HG02885 (cell line): ENCODE results near the gene PDE8A.
A peak's percentile ranks its signal among the peaks of the same experiment; 100 is the strongest.

Experiments used
- ATAC-seq: cut with Tn5 transposase; IDR thresholded peaks from one replicate; pipeline ENCODE4 v1.9.1; 2021; ENCODE audit warnings: mild to moderate bottlenecking; ENCODE audit not compliant: unreplicated experiment, poor library complexity

PDE8A gene

DNA sequence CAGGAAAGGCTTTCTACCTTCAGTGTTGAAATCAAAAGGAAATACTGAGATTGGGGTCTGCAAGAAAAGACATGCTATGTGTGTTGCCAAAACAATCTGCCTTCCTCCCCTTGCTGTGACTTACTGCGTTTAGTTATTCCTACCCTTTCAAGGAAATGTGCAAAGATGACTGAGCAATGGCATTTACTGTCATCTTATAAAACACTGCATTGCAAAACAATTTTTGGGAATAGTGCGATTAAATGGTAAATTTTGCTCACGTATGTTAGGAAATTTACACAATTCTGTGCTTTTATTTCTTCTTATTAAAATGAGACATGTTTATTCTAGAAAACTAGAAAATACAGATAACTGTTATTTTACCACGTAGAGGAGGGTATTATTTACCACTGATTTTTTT lies 45.8 kb downstream of the PDE8A start:
- no peak for ATAC-seq

- no peak for ATAC-seq
Observed at GRCh38 chr15:85028416-85028815, 46.8 kb downstream of the PDE8A start.

GRCh38 chr15:85029221-85029620 lies 47.6 kb downstream of the PDE8A start:
- ATAC-seq, result no peak

- no peak for ATAC-seq
Observed at GRCh38 chr15:85030301-85030929, 48.8 kb downstream of the PDE8A start.

DNA sequence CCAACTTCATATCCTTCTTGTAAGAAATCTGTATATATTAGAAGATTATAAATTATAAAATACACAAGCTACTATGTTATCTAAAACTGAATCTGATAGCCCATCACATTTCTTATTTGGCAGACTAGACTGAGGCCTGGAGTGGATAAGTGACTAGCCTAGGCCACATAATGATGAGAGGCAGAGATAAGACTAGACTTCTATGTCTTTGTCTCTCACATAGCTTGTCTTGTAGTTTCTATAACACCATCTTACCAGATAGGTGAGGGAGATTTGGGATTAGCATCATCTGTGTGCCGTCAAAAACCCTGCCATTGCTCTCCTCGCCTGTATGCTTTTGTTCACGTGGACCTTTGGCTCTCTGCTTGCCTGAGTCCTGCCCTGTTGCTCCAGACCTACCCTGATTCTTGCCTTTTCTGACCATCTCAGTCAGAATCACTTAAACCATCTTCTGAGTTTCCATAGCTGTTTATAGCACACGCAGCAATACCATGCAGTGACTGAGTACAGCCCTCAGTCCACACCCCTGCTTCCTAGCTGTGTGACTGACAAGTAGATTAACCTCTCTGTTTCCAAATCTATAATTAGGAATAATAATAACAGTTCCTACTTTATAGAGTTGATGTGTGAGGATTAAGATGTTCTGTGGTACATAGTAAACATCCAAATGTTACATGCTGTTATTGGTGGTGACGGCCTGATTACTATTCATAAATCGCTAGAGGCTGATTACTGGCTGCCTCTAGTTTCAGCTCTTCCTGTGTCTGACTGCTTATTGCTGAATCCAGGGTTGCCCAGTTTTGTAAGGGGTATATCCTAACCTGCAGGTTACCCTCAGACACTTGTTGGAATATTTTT lies 49.7 kb downstream of the PDE8A start:
- ATAC-seq, result no peak

- no peak for ATAC-seq
Observed at GRCh38 chr15:85031944-85032558, 50.4 kb downstream of the PDE8A start.

- no peak for ATAC-seq
Observed at GRCh38 chr15:85033148-85033547, 51.5 kb downstream of the PDE8A start.

DNA sequence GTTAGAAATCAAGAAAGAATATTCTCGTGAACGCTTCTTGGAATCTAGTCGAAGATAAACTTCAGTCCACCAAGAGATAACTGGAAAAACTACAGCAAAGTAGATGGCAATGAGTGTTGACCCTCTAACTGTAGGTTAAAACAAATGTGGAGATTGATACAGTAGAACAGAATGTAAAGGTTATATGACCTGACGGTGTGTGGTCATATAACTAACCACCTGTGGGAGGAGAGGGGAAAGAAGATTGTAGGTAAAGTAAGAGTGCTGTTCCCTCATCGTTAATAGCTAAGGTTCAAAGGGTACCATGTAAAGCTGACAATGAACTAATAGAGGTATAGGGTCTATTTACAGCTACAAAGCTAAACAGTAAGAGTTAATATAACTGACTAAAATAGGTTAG lies 52.6 kb downstream of the PDE8A start:
- ATAC-seq, result no peak

- no peak for ATAC-seq
Observed at GRCh38 chr15:85035980-85036379, 54.3 kb downstream of the PDE8A start.

- ATAC-seq, result no peak
Observed at GRCh38 chr15:85036716-85037115, 55.1 kb downstream of the PDE8A start.

GRCh38 chr15:85037641-85038040 lies 56.0 kb downstream of the PDE8A start:
- no peak for ATAC-seq

- no peak for ATAC-seq
Observed at GRCh38 chr15:85041230-85041629, 59.6 kb downstream of the PDE8A start.

DNA sequence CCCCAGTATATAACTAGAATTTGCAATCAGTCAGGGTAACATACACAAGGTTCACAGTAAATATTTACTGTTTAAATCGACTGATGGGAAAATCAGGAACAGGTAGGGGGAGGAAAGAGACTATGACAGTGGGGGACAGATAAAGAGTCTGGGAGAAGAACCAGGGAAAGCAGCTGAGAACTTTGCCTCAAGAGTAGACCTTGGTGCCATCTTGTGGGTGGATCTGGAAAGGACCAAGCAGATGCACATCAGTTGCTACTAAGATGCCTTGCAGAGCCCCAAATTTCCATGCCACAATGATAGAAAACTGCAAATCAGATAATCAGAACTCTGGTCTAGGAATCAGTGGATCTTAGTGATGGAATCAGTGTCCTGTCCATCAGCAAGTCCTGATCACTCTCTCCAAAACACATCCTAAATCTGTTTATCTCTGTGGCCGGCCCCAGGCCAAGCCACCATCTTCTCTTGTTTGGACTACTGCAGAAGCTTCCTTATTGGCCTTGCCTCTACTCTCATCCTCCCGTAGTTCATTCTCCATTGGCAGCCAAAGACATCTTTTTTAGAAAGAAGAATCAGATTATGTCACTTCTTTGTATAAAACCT lies 62.7 kb downstream of the PDE8A start:
- ATAC-seq, result peak; percentile 53

DNA sequence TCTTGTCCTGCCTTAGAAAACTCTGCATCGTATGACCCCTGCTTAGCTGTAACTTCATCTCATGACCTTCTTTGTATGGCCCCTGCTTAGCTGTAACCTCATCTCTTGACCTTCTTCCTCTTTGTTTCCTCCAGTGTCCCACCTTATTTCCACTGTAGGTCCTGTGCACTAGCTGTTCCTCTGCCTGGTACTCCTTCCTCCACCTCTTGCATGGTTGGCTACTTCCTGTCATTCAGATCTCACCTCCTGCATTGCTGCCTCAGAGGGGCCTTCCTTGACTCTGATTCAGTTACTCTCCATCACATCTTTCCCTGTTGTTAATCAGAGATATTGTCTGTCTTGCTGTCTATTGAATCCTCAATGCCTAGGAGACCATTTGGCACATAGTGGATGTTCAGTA lies 63.2 kb downstream of the PDE8A start:
- no peak for ATAC-seq

- no peak for ATAC-seq
Observed at GRCh38 chr15:85045615-85046014, 64.0 kb downstream of the PDE8A start.

- no peak for ATAC-seq
Observed at GRCh38 chr15:85047271-85047948, 65.8 kb downstream of the PDE8A start.

GRCh38 chr15:85048430-85048829 lies 66.8 kb downstream of the PDE8A start:
- ATAC-seq, result no peak

GRCh38 chr15:85049805-85050204 lies 68.1 kb downstream of the PDE8A start:
- ATAC-seq, result no peak

DNA sequence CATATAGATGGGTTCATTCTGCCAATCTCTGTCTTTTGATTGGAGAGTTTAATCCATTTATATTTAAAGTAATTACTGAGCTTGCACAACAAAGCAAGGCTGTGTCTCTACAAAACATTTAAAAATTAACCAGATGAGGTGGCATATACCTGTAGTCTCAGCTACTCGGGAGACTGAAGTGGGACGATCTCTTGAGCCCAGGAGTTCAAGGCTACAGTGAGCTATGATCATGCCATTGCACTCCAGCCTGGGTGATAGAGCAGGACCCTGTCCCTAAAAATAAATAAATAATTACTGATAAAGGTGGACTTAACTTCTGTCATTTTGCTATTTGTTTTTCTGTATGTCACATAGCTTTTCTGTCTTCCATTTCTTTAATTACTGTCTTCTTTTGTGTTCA lies 78.1 kb downstream of the PDE8A start:
- ATAC-seq, result no peak

DNA sequence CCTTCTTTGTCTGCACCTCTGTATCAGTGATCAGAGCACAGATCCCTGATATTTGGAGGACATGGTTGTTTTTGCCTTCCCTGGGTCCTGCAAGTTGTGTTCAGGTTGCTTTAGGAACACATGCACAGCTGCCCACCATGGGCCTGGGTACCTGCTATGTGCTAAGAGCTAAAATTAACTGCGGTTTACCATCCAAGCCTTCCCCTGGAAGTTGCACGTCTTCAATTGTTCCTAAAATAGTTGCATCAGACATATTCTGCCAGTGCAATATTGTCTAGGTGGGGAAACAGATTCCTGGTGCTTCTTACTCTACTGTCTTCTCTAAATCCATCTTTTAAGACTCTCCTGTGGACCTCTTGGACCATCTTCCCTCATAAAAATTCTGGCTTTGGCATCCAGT lies 80.9 kb downstream of the PDE8A start:
- ATAC-seq, result no peak

DNA sequence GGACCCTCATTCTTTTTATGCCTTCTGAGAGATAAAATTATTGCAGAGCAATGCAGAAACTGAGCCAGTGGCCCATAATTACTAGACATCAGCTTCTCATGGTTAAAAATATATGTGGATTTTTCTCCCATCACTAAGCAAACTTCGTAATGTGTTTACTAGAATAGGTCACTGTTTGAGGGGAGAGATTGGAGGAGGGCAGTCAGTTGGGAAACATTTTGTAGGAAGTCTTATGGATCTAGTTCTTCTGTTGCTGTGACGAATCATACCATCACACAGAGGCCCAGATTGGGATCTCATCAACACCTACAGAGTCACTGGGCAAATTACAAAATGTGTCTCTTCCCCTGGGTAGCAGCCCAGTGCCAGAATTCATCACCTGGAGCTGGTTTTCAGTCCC lies 81.4 kb downstream of the PDE8A start:
- no peak for ATAC-seq
